HL-60 (cell line): ENCODE data around the gene PCDHB10.
"Not testable (repeated sequence)": the region's sequence is repeated elsewhere in the genome, so short reads cannot be mapped to it uniquely, and the experiment has no call there.

Source experiments
- TF ChIP-seq, protein P1 (sequence below): IDR thresholded peaks from one replicate; pipeline ENCODE4 v1.5.1; 2011; ENCODE audit warnings: low read length, control low read depth, inconsistent platforms; ENCODE audit not compliant: insufficient read depth
- TF ChIP-seq, protein P2 (sequence below): IDR thresholded peaks from 2 replicates; pipeline ENCODE4 v1.6.1; 2012; ENCODE audit warnings: low read depth; ENCODE audit not compliant: insufficient replicate concordance

DNA sequence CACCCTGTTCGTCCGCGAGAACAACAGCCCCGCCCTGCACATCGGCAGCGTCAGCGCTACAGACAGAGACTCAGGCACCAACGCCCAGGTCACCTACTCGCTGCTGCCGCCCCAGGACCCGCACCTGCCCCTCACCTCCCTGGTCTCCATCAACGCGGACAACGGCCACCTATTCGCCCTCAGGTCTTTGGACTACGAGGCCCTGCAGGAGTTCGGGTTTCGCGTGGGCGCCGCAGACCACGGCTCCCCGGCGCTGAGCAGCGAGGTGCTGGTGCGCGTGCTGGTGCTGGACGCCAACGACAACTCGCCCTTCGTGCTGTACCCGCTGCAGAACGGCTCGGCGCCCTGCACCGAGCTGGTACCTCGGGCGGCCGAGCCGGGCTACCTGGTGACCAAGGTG lies 43.8 kb downstream of the PCDHB10 start:
- TF ChIP-seq, protein P1, sequence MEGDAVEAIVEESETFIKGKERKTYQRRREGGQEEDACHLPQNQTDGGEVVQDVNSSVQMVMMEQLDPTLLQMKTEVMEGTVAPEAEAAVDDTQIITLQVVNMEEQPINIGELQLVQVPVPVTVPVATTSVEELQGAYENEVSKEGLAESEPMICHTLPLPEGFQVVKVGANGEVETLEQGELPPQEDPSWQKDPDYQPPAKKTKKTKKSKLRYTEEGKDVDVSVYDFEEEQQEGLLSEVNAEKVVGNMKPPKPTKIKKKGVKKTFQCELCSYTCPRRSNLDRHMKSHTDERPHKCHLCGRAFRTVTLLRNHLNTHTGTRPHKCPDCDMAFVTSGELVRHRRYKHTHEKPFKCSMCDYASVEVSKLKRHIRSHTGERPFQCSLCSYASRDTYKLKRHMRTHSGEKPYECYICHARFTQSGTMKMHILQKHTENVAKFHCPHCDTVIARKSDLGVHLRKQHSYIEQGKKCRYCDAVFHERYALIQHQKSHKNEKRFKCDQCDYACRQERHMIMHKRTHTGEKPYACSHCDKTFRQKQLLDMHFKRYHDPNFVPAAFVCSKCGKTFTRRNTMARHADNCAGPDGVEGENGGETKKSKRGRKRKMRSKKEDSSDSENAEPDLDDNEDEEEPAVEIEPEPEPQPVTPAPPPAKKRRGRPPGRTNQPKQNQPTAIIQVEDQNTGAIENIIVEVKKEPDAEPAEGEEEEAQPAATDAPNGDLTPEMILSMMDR: not testable (repeated sequence)
- TF ChIP-seq, protein P2, sequence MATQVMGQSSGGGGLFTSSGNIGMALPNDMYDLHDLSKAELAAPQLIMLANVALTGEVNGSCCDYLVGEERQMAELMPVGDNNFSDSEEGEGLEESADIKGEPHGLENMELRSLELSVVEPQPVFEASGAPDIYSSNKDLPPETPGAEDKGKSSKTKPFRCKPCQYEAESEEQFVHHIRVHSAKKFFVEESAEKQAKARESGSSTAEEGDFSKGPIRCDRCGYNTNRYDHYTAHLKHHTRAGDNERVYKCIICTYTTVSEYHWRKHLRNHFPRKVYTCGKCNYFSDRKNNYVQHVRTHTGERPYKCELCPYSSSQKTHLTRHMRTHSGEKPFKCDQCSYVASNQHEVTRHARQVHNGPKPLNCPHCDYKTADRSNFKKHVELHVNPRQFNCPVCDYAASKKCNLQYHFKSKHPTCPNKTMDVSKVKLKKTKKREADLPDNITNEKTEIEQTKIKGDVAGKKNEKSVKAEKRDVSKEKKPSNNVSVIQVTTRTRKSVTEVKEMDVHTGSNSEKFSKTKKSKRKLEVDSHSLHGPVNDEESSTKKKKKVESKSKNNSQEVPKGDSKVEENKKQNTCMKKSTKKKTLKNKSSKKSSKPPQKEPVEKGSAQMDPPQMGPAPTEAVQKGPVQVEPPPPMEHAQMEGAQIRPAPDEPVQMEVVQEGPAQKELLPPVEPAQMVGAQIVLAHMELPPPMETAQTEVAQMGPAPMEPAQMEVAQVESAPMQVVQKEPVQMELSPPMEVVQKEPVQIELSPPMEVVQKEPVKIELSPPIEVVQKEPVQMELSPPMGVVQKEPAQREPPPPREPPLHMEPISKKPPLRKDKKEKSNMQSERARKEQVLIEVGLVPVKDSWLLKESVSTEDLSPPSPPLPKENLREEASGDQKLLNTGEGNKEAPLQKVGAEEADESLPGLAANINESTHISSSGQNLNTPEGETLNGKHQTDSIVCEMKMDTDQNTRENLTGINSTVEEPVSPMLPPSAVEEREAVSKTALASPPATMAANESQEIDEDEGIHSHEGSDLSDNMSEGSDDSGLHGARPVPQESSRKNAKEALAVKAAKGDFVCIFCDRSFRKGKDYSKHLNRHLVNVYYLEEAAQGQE: not testable (repeated sequence)
